Liver (tissue), 2 donors: Measurements from ENCODE around the gene MAN1C1.

ENCODE experiments used
- REST ChIP-seq: IDR thresholded peaks from 2 replicates; pipeline ENCODE4 v1.6.1; 2016; ENCODE audit warnings: antibody characterized with exemption, mild to moderate bottlenecking
- TF ChIP-seq, protein P1 (sequence below): fragments of 150-350 bp; IDR thresholded peaks from 2 replicates; pipeline ENCODE4 v1.5.1; 2017; ENCODE audit warnings: improper control_type of control experiment, low read depth, low read length; ENCODE audit not compliant: missing input control
- donor health status: healthy.

- TF ChIP-seq, protein P1, sequence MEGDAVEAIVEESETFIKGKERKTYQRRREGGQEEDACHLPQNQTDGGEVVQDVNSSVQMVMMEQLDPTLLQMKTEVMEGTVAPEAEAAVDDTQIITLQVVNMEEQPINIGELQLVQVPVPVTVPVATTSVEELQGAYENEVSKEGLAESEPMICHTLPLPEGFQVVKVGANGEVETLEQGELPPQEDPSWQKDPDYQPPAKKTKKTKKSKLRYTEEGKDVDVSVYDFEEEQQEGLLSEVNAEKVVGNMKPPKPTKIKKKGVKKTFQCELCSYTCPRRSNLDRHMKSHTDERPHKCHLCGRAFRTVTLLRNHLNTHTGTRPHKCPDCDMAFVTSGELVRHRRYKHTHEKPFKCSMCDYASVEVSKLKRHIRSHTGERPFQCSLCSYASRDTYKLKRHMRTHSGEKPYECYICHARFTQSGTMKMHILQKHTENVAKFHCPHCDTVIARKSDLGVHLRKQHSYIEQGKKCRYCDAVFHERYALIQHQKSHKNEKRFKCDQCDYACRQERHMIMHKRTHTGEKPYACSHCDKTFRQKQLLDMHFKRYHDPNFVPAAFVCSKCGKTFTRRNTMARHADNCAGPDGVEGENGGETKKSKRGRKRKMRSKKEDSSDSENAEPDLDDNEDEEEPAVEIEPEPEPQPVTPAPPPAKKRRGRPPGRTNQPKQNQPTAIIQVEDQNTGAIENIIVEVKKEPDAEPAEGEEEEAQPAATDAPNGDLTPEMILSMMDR: no peak
- no peak for TF ChIP-seq REST
Observed at GRCh38 chr1:25594971-25595370, 21.6 kb upstream of the MAN1C1 start.
